AG09309 (cell line): ENCODE data around the gene ZNF726.

Experiments
- DNase-seq: peaks from one replicate; pipeline ENCODE4 v3.0.0-alpha.2; 2010; ENCODE audit warnings: low read depth
- H3K4me3 ChIP-seq: 2 replicates; pipeline ENCODE4 v1.5.1; 2011; ENCODE audit warnings: mild to moderate bottlenecking, low read depth, low read length, moderate library complexity; ENCODE audit not compliant: control insufficient read depth
- TF ChIP-seq, protein P1 (sequence below): IDR thresholded peaks from 2 replicates; pipeline ENCODE4 v1.5.1; 2011; ENCODE audit warnings: mild to moderate bottlenecking, low read depth, low read length, inconsistent platforms; ENCODE audit not compliant: insufficient read depth, control insufficient read depth; ENCODE audit errors: missing control alignments

The ZNF726 gene

DNA sequence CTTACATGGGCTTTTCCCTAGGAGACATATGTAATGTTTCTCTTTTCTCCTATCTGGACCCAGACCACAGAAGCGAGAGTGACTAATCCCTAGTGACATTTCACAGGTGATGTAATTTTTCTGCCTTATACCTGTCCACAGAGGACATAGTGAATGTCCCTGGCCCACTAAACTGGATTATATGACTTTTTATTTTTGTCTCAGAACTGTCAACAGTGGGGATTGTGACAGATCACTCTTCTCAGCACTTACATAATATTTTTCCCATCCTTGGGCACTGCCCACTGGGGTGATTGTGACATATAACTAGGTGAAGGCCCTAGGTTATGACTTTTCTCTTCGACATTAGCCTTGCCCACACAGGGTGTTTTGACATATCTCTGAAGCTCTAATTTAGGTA, 7.9 kb upstream of the ZNF726 start:
- no peak overlapping the region for H3K4me3 ChIP-seq
- DNase-seq, result no peak
- TF ChIP-seq, protein P1, sequence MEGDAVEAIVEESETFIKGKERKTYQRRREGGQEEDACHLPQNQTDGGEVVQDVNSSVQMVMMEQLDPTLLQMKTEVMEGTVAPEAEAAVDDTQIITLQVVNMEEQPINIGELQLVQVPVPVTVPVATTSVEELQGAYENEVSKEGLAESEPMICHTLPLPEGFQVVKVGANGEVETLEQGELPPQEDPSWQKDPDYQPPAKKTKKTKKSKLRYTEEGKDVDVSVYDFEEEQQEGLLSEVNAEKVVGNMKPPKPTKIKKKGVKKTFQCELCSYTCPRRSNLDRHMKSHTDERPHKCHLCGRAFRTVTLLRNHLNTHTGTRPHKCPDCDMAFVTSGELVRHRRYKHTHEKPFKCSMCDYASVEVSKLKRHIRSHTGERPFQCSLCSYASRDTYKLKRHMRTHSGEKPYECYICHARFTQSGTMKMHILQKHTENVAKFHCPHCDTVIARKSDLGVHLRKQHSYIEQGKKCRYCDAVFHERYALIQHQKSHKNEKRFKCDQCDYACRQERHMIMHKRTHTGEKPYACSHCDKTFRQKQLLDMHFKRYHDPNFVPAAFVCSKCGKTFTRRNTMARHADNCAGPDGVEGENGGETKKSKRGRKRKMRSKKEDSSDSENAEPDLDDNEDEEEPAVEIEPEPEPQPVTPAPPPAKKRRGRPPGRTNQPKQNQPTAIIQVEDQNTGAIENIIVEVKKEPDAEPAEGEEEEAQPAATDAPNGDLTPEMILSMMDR, result no peak

DNA sequence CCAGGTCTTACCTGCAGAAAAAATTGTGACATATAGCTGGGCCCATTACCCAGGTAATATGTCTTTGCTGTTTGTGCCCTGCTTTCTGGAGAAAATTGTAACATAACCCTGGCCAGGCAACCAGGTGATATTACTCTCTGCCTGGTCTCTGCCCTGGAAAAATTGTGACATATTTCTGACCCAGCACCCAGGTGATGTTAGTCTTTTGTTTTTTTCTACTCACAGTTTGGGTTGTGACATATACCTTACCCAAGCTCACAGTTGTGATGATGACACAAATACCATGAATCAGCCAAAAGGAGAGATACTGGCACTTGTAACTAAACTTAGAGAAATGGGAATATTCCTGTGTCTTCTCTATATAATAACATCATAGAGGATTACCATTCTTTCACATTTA, 6.5 kb upstream of the ZNF726 start:
- DNase-seq, result no peak
- H3K4me3 ChIP-seq, result no peak overlapping the region
- TF ChIP-seq, protein P1, result no peak

DNA sequence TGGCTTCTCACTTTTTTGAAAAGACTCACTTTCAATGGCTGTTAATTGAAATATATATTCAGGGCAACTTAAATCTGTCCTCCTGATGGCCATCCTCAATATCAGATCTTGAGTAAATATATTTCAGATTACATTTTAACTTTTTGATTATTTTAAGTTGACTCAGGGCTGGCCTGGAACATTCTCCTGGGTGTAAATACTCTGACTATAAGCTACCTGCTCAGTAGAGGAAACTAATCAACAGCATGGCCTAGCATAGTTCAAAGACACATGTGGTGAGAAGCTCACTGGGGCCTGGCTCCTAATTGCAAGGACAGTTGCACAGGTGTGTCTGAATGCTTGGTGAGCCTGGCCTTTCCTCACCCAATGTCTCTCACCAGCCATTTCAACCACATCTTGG, 5.5 kb upstream of the ZNF726 start:
- TF ChIP-seq, protein P1, result no peak
- DNase-seq, result no peak
- no peak overlapping the region for H3K4me3 ChIP-seq

DNA sequence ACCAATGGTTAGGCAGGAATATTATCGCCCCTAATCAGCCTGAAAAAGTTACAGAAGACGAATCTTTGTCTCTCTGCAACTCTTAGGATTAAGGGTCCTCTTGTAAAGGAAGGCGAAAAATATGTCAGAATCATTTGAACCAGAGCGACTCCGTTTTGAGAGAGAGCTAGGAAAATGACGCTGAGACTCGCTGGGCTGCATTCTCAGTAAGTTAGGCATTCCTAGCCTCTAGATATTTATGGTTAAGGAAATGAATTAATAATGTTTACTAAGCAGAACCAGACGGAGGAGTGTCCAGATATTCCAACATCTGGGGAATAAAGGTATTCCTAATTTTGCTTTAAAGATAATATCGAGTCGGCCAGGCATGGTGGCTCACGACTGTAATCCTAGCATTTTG, 755 bp upstream of the ZNF726 start:
- TF ChIP-seq, protein P1, result no peak
- H3K4me3 ChIP-seq, result no peak overlapping the region
- DNase-seq, result no peak

DNA sequence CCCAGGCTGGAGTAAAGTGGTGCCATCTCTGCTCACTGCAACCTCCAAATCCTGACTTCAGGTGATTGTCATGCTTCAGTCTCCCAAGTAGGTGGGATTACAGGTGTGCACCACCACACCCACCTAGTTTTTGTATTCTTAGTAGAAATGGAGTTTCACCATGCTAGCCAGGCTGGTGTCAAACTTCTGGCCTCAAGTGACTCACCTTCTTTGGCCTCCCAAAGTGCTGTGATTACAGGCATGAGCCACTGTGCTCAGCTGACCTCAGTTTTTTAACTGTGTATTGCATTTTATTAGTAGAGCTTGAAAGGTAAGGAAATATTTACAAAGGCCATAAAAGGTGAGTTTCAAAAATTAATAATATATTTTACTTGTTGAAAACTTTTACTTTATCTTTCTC, 2.3 kb downstream of the ZNF726 start:
- no peak overlapping the region for H3K4me3 ChIP-seq
- TF ChIP-seq, protein P1, result no peak
- DNase-seq, result no peak

DNA sequence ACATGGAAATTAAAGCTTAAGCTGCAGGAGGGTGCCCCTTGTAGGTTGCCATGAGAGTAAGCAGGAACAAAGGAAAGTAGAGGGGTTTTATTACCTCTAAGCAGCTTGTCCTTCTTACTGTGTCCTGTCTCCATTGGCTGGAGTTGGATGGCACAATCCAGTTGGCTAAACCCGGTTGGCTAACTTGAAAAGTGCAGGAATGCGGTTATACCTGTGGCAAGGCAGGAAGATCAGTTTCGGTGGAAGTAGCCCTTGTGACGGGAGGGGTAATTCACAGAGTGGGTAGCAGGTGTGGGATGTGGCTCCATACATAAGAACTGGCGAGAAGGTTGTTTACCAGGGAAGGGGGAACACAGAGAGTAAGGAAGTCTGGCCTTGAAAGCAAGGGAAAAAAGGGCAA, 3.2 kb downstream of the ZNF726 start:
- TF ChIP-seq, protein P1, result no peak
- DNase-seq, result no peak
- no peak overlapping the region for H3K4me3 ChIP-seq

GRCh38 chr19:23925285-23925684, 10.6 kb downstream of the ZNF726 start:
- no peak overlapping the region for H3K4me3 ChIP-seq
- TF ChIP-seq, protein P1, result no peak
- no peak for DNase-seq
